SK-N-SH (cell line): ENCODE data around the gene MEX3A.

Experiments used
- CTCF ChIP-seq: fragments of 200-600 bp; sonication (generic); IDR thresholded peaks from 2 replicates; pipeline ENCODE4 v1.6.1; 2017; ENCODE audit warnings: antibody characterized with exemption, mild to moderate bottlenecking, moderate library complexity
- JUND ChIP-seq: IDR thresholded peaks from 2 replicates; pipeline ENCODE4 v1.4.0; 2012
- MEF2A ChIP-seq: IDR thresholded peaks from 2 replicates; pipeline ENCODE4 v1.4.0; 2012; ENCODE audit warnings: low read depth, borderline replicate concordance
- PBX3 ChIP-seq: IDR thresholded peaks from 2 replicates; pipeline ENCODE4; 2012
- POLR2AphosphoS5 ChIP-seq: IDR thresholded peaks from 2 replicates; pipeline ENCODE4 v1.6.1; 2012; ENCODE audit warnings: low read depth, low read length

- TF ChIP-seq POLR2AphosphoS5 (no peak), CTCF (no peak), MEF2A (no peak), PBX3 (no peak), JUND (no peak)
Measured at GRCh38 chr1:156101880-156102279, 19.6 kb upstream of the MEX3A start.
